Measurements from ENCODE around the gene ABTB1.

GRCh38 chr3:127714125-127714571 is 41.4 kb downstream of the ABTB1 start:
- TF ChIP-seq, protein P1, sequence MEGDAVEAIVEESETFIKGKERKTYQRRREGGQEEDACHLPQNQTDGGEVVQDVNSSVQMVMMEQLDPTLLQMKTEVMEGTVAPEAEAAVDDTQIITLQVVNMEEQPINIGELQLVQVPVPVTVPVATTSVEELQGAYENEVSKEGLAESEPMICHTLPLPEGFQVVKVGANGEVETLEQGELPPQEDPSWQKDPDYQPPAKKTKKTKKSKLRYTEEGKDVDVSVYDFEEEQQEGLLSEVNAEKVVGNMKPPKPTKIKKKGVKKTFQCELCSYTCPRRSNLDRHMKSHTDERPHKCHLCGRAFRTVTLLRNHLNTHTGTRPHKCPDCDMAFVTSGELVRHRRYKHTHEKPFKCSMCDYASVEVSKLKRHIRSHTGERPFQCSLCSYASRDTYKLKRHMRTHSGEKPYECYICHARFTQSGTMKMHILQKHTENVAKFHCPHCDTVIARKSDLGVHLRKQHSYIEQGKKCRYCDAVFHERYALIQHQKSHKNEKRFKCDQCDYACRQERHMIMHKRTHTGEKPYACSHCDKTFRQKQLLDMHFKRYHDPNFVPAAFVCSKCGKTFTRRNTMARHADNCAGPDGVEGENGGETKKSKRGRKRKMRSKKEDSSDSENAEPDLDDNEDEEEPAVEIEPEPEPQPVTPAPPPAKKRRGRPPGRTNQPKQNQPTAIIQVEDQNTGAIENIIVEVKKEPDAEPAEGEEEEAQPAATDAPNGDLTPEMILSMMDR (IDR thresholded peaks at IDR 0.05; ENCODE audit: low read depth, low read length) = no peak
- TF ChIP-seq EZH2phosphoT487 (IDR thresholded peaks at IDR 0.05; ENCODE audit: low read depth) = no peak

All from OCI-LY3 (cell line).